CD14-positive monocyte (primary cell): ENCODE results near the gene CISD3. TPM values are rescaled to one million over a fixed set of nuclear protein-coding genes. Genes with fewer than 3 reads are reported as not detected.

Experiments
- DNase-seq, 3 donors: peaks; one replicate each; pipeline ENCODE4 v3.0.0-alpha.2; 2011 to 2022
- H2AFZ ChIP-seq: 2 replicates; pipeline ENCODE4 v1.6.0; 2012; ENCODE audit warnings: mild to moderate bottlenecking, low read depth, low read length, inconsistent platforms; ENCODE audit not compliant: insufficient read depth, poor library complexity, severe bottlenecking
- H3K27ac ChIP-seq, 2 donors: 1 replicate in 1 of 2; 2 replicates in 1 of 2; pipeline ENCODE4 v1.5.1; 2012 to 2013; ENCODE audit warnings: low read length in 2 of 2, control low read depth in 1 of 2, inconsistent platforms in 1 of 2, low read depth in 1 of 2, mild to moderate bottlenecking in 1 of 2
- H3K27me3 ChIP-seq, 2 donors: one replicate each; pipeline versions ENCODE4 v1.6.0 to v1.6.1; 2011 to 2013; ENCODE audit warnings: low read length in 2 of 2; ENCODE audit not compliant: control insufficient read depth in 2 of 2, insufficient read depth in 2 of 2
- H3K36me3 ChIP-seq, 2 donors: replicated peaks in 1 of 2; 1 replicate in 1 of 2; 2 replicates in 1 of 2; pipeline versions ENCODE4 v1.5.1 to v1.6.1; 2012 to 2013; ENCODE audit warnings: low read length in 2 of 2, control low read depth in 1 of 2, inconsistent platforms in 1 of 2, mild to moderate bottlenecking in 1 of 2; ENCODE audit not compliant: insufficient read depth in 2 of 2, control insufficient read depth in 1 of 2
- H3K4me1 ChIP-seq, 2 donors: 1 replicate in 1 of 2; 2 replicates in 1 of 2; pipeline versions ENCODE4 v1.5.1 to v1.6.1; 2012 to 2013; ENCODE audit warnings: low read length in 2 of 2, control low read depth in 1 of 2, inconsistent platforms in 1 of 2, mild to moderate bottlenecking in 1 of 2, moderate library complexity in 1 of 2; ENCODE audit not compliant: insufficient read depth in 2 of 2, control insufficient read depth in 1 of 2
- H3K4me2 ChIP-seq: replicated peaks from 2 replicates; pipeline ENCODE3; 2012; ENCODE audit warnings: low read length, moderate library complexity, mild to moderate bottlenecking; ENCODE audit not compliant: poor library complexity, severe bottlenecking; ENCODE audit errors: extremely low read depth
- H3K4me3 ChIP-seq, 3 experiments: fragments of 200-600 bp in 1 of 3; sonication (generic) in 1 of 3; replicated peaks in 1 of 3; 1 replicate in 2 of 3; 2 replicates in 1 of 3; pipeline ENCODE4 v1.5.1; 2011 to 2013; ENCODE audit warnings: low read length in 3 of 3, mild to moderate bottlenecking in 3 of 3, control low read depth in 2 of 3, low read depth in 2 of 3, inconsistent platforms in 1 of 3, moderate library complexity in 1 of 3
- H3K79me2 ChIP-seq: 2 replicates; pipeline ENCODE4 v1.6.0; 2012; ENCODE audit warnings: mild to moderate bottlenecking, control low read depth, inconsistent platforms, low read length, moderate library complexity; ENCODE audit not compliant: insufficient read depth
- H3K9ac ChIP-seq: 2 replicates; pipeline ENCODE4 v1.6.0; 2017; ENCODE audit warnings: low read length, mild to moderate bottlenecking; ENCODE audit not compliant: insufficient read depth, poor library complexity, severe bottlenecking
- H3K9me3 ChIP-seq, 2 donors: replicated peaks in 1 of 2; 1 replicate in 1 of 2; 2 replicates in 1 of 2; pipeline versions ENCODE4 v1.5.1 to v1.6.1; 2012 to 2013; ENCODE audit warnings: low read length in 2 of 2, control low read depth in 1 of 2; ENCODE audit not compliant: control insufficient read depth in 1 of 2, insufficient read depth in 1 of 2
- H4K20me1 ChIP-seq: 2 replicates; pipeline ENCODE4 v1.6.0; 2012; ENCODE audit warnings: mild to moderate bottlenecking, low read length, control low read depth, moderate library complexity; ENCODE audit not compliant: insufficient read depth
- H3K27ac Mint-ChIP-seq, 7 donors: one replicate each; pipeline ENCODE4 v1.8.0; 2020; ENCODE audit warnings: mild to moderate bottlenecking in 7 of 7, mixed read lengths in 7 of 7, moderate library complexity in 6 of 7, inconsistent platforms in 2 of 7
- H3K27me3 Mint-ChIP-seq, 3 donors: one replicate each; pipeline ENCODE4 v1.8.0; 2021 to 2022; ENCODE audit warnings: low read depth in 3 of 3, mild to moderate bottlenecking in 3 of 3, mixed read lengths in 3 of 3, moderate library complexity in 3 of 3, inconsistent platforms in 1 of 3
- H3K36me3 Mint-ChIP-seq, 2 donors: one replicate each; pipeline ENCODE4 v1.8.0; 2020; ENCODE audit warnings: mixed read lengths in 2 of 2, inconsistent platforms in 1 of 2, mild to moderate bottlenecking in 1 of 2
- H3K4me1 Mint-ChIP-seq: one replicate; pipeline ENCODE4 v1.8.0; 2020; ENCODE audit warnings: mild to moderate bottlenecking, mixed read lengths
- H3K4me3 Mint-ChIP-seq, 2 donors: one replicate each; pipeline ENCODE4 v1.8.0; 2020; ENCODE audit warnings: mild to moderate bottlenecking in 2 of 2, mixed read lengths in 2 of 2, moderate library complexity in 1 of 2
- H3K9me3 Mint-ChIP-seq, 7 donors: one replicate each; pipeline ENCODE4 v1.8.0; 2020 to 2022; ENCODE audit warnings: mixed read lengths in 7 of 7, mild to moderate bottlenecking in 6 of 7, moderate library complexity in 6 of 7, inconsistent platforms in 2 of 7
- CTCF ChIP-seq: fragments of 200-600 bp; IDR thresholded peaks from one replicate; pipeline ENCODE4 v1.8.0; 2022; ENCODE audit warnings: antibody characterized with exemption, mild to moderate bottlenecking
- WGBS: methylation state at CpG from one replicate; pipeline ENCODE4 v1.1.5; 2013; ENCODE audit warnings: missing lambda C conversion rate; ENCODE audit not compliant: insufficient coverage; 5-methylcytosine and 5-hydroxymethylcytosine counted together
- intact Hi-C, 2 donors: fragments of 100-400 bp; cut with micrococcal nuclease; formaldehyde crosslinking; loops; one replicate each; pipeline versions ENCODE4 v1.15.0 to v1.15.1; 2023
- polyA plus RNA-seq, 3 donors: library from polyadenylated mRNA; depleted of rRNA in 1 of 3; unstranded in 2 of 3; stranded (reverse) in 1 of 3; fragments of 300-500 nt in 2 of 3; fragments of >200 nt in 1 of 3; fragmentation: Illumina TruSeq in 2 of 3; gene quantifications; 1 replicate in 2 of 3; 2 replicates in 1 of 3; pipeline ENCODE4 v1.2.3, GENCODE V29; 2012 to 2021

Gene CISD3
- polyA plus RNA-seq, 3 donors, result 7.1 to 61.2 (median 53.4) TPM

- no peak overlapping the region for H3K4me3 ChIP-seq
- no peak overlapping the region for H3K4me2 ChIP-seq
- H3K36me3 ChIP-seq, result peaks cover 54 to 65% of the 10 kb centered on the region in 2 donors
- WGBS, result 97% methylated on average over 4 of the region's 9 CpGs
- no peak for DNase-seq
- intact Hi-C loops, result no loop called here
- Mint-ChIP-seq H3K27ac (peak overlapping the region in 2 of 7 donors; percentile 16 to 70), H3K36me3 (peaks cover 59 to 62% of the 10 kb centered on the region in 2 donors), H3K9me3 (peaks cover 0 to 4% (median 0%) of the 10 kb centered on the region in 7 donors), H3K4me1 (peaks cover 12% of the 10 kb centered on the region), H3K4me3 (peak overlapping the region in 1 of 2 donors; percentile 9), H3K27me3 (peaks cover 0 to 10% (median 0%) of the 10 kb centered on the region in 3 donors)
- no peaks in the 10 kb centered on the region for H3K4me1 ChIP-seq
- no peak overlapping the region for H3K9ac ChIP-seq
- H4K20me1 ChIP-seq, result peaks cover 5% of the 10 kb centered on the region
- no peak for TF ChIP-seq CTCF
- H3K27me3 ChIP-seq, result no peaks in the 10 kb centered on the region
- no peak overlapping the region for H2AFZ ChIP-seq
- H3K9me3 ChIP-seq, result no peaks in the 10 kb centered on the region
- H3K79me2 ChIP-seq, result no peaks in the 10 kb centered on the region
- H3K27ac ChIP-seq, result no peak overlapping the region
Observed at GRCh38 chr17:38715216-38715943, 14.8 kb upstream of the CISD3 start.

DNA sequence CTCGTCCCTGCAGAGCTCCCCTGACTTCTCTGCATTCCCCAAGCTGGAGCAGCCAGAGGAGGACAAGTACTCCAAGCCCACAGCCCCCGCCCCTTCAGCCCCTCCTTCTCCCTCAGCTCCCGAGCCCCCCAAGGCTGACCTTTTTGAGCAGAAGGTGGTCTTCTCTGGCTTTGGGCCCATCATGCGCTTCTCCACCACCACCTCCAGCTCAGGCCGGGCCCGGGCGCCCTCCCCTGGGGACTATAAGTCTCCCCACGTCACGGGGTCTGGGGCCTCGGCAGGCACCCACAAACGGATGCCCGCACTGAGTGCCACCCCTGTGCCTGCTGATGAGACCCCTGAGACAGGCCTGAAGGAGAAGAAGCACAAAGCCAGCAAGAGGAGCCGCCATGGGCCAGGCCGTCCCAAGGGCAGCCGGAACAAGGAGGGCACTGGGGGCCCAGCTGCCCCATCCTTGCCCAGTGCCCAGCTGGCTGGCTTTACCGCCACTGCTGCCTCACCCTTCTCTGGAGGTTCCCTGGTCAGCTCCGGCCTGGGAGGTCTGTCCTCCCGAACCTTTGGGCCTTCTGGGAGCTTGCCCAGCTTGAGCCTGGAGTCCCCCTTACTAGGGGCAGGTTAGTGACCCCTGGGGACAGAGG, 13.7 kb upstream of the CISD3 start:
- Histone ChIP-seq H3K27ac (no peak overlapping the region), H3K4me1 (no peaks in the 10 kb centered on the region), H3K79me2 (no peaks in the 10 kb centered on the region), H3K27me3 (no peaks in the 10 kb centered on the region), H4K20me1 (no peaks in the 10 kb centered on the region), H3K4me2 (no peak overlapping the region), H3K9me3 (no peaks in the 10 kb centered on the region), H3K9ac (no peak overlapping the region), H3K4me3 (no peak overlapping the region), H2AFZ (no peak overlapping the region), H3K36me3 (peaks cover 61 to 71% of the 10 kb centered on the region in 2 donors)
- Mint-ChIP-seq H3K4me1 (peaks cover 3% of the 10 kb centered on the region), H3K27me3 (peaks cover 0 to 6% (median 0%) of the 10 kb centered on the region in 3 donors), H3K4me3 (no peak overlapping the region), H3K9me3 (peaks cover 0 to 4% (median 0%) of the 10 kb centered on the region in 7 donors), H3K36me3 (peaks cover 59 to 63% of the 10 kb centered on the region in 2 donors), H3K27ac (no peak overlapping the region)
- TF ChIP-seq CTCF, result no peak
- WGBS, result 98% methylated on average over 16 of the region's 18 CpGs
- intact Hi-C loops, result no loop called here
- DNase-seq, result no peak
